ENCODE measurements around the gene FAM3A. TPM values are rescaled to one million over a fixed set of nuclear protein-coding genes. Genes with fewer than 3 reads are reported as not detected.

Gene FAM3A
- total and polyA plus RNA-seq, 4 donors = 16.1 to 60.3 (median 39.9) TPM

GRCh38 chrX:154516656-154517100, 646 bp upstream of the FAM3A start:
- Histone ChIP-seq H3K27me3 (ENCODE audit: control insufficient read depth, insufficient read depth, low read length) (no peaks in the 10 kb centered on the region), H3K27ac (ENCODE audit: low read depth, low read length) (peak overlapping the region; percentile 88), H3K4me3 (ENCODE audit: low read depth, low read length) (peak overlapping the region; percentile 36), H3K36me3 (ENCODE audit: control insufficient read depth, insufficient read depth, low read length) (peaks cover 10% of the 10 kb centered on the region), H3K4me1 (ENCODE audit: control insufficient read depth, insufficient read depth, low read length) (peaks cover 22% of the 10 kb centered on the region), H3K9me3 (ENCODE audit: control insufficient read depth, insufficient read depth, low read length) (no peaks in the 10 kb centered on the region)
- DNase-seq (ENCODE audit: low read depth in 4 of 6, low spot score in 6 of 6) = peak in 3 of 6 donors; percentile 17 to 70 (median 67)
- WGBS (ENCODE audit: insufficient coverage) = 44% methylated on average over 14 of the region's 19 CpGs

DNA sequence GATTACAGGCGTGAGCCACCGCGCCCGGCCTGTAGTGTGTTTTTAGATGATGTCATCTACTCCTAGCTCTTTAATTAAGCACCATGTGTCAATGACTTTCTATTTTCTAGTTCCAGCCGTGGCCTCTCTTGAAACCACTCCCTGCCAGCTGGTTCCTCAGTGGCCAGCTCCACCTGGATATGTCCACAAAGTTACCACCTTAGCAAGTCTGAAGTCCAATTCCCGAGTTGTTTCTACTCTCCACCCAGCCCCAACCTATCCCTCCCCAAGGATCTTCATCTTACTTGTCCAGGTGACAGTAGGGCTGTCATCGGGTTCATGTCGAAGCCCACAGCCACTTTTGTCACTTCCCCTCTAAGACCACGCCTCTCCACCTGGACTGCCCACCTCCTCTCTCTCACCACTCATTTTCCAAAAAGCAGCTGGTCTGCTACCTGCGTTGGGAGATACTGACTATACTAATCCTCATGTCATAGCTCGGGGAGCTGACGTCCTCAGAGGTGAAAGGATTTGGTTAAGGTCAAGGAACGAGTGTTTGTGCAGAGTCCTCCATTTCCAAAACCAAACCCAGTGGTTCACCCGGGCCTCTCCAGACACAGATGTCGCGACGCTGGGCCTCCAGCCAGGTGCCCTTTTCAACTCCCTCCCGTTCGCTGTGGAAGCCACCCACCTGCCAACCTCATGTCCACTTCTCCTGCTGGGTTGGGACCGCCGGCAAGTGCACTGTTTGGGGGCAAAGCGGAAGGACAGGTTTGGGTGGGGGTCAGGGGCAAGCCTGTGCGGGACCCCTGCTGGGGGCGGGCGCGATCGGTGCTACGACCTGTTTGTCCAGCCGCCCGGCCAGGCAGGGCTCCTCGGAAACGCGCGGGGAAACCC, 704 bp downstream of the FAM3A start:
- Histone ChIP-seq H3K27ac (ENCODE audit: low read depth, low read length) (peak overlapping the region; percentile 86), H3K36me3 (ENCODE audit: control insufficient read depth, insufficient read depth, low read length) (peaks cover 13% of the 10 kb centered on the region), H3K4me3 (ENCODE audit: low read depth, low read length) (peak overlapping the region; percentile 80), H3K27me3 (ENCODE audit: control insufficient read depth, insufficient read depth, low read length) (no peaks in the 10 kb centered on the region), H3K9me3 (ENCODE audit: control insufficient read depth, insufficient read depth, low read length) (no peaks in the 10 kb centered on the region), H3K4me1 (ENCODE audit: control insufficient read depth, insufficient read depth, low read length) (peaks cover 22% of the 10 kb centered on the region)
- DNase-seq (ENCODE audit: low read depth in 4 of 6, low spot score in 6 of 6) = peak in 2 of 6 donors; percentile 7 to 19
- 31% methylated on average over 26 of the region's 34 CpGs for WGBS (ENCODE audit: insufficient coverage)

DNA sequence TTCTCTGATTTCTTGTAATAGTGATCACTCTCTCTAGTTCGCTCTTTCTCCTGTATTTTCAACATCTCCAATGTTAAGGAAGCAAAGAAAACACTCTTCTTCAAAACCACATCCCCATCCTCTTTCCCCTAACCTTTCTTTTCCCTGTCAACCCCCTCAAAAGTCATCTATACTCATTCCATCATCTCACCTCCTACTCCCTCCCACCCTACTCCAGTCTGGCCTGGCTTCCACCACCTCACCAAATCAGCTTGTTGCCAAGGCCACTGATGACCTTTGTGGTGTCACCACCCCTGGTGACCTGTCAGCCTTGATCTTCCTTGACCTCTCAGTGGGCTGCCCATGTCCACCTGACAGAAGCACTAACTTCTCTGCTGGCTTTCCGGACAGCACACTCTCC, 2.3 kb downstream of the FAM3A start:
- no peak for DNase-seq (ENCODE audit: low read depth in 4 of 6, low spot score in 6 of 6)
- Histone ChIP-seq H3K4me3 (ENCODE audit: low read depth, low read length) (no peak overlapping the region), H3K9me3 (ENCODE audit: control insufficient read depth, insufficient read depth, low read length) (no peaks in the 10 kb centered on the region), H3K4me1 (ENCODE audit: control insufficient read depth, insufficient read depth, low read length) (peaks cover 22% of the 10 kb centered on the region), H3K27me3 (ENCODE audit: control insufficient read depth, insufficient read depth, low read length) (no peaks in the 10 kb centered on the region), H3K36me3 (ENCODE audit: control insufficient read depth, insufficient read depth, low read length) (peaks cover 19% of the 10 kb centered on the region), H3K27ac (ENCODE audit: low read depth, low read length) (no peak overlapping the region)
- 69% methylated on average over 2 of the region's 2 CpGs for WGBS (ENCODE audit: insufficient coverage)

DNA sequence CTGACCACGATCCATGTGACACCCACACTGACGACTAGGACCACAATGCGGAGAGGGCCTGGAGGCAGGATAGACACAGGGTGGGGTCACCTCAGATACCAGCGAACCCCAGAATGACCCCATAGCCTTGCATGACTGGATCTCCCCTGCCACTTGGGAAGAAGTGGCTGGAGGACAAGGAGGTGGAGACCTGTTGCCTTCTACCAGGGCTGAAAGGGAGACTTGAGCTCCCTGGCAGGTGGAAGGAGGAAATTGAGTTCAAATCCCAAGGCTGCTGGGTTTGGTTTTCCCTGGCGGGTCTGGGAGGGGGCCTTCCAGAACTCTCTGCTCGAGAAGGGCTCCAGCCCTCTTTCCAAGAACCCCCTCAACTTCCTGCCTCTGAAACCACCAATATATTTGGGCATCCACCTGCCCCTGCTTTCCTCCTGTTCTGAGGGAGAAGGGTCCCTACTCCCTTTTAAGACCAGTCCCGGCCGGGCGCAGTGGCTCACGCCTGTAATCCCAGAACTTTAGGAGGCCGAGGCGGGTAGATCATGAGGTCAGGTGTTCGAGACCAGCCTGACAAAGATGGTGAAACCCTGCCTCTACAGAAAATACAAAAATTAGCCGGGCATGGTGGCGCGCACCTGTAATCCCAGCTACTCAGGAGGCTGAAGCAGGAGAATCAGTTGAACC, 3.0 kb downstream of the FAM3A start:
- H3K27me3 ChIP-seq (ENCODE audit: control insufficient read depth, insufficient read depth, low read length) = no peaks in the 10 kb centered on the region
- peaks cover 25% of the 10 kb centered on the region for H3K36me3 ChIP-seq (ENCODE audit: control insufficient read depth, insufficient read depth, low read length)
- peaks cover 22% of the 10 kb centered on the region for H3K4me1 ChIP-seq (ENCODE audit: control insufficient read depth, insufficient read depth, low read length)
- DNase-seq (ENCODE audit: low read depth in 4 of 6, low spot score in 6 of 6) = no peak
- WGBS (ENCODE audit: insufficient coverage) = 90% methylated on average over 14 of the region's 16 CpGs
- H3K4me3 ChIP-seq (ENCODE audit: low read depth, low read length) = no peak overlapping the region
- no peaks in the 10 kb centered on the region for H3K9me3 ChIP-seq (ENCODE audit: control insufficient read depth, insufficient read depth, low read length)
- H3K27ac ChIP-seq (ENCODE audit: low read depth, low read length) = no peak overlapping the region

DNA sequence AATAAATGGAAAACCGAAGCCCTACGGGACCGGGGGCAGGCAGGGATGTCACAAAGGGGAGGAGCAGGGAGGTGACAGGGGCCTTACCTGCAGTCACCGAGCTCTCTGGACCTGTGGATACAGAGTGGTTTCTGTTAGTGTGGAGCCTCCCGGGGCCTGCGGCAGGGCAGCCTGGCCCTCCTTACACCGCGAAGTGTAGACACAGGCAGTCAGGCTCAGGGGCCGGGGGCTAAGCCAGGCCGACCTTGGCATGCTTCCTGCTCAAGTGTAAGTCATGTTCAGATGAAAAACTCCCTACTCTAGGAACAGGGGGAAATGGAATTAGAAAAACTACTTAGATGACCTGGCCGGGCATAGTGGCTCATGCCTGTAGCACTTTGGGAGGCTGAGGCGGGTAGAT, 4.3 kb downstream of the FAM3A start:
- no peak overlapping the region for H3K27ac ChIP-seq (ENCODE audit: low read depth, low read length)
- peaks cover 38% of the 10 kb centered on the region for H3K36me3 ChIP-seq (ENCODE audit: control insufficient read depth, insufficient read depth, low read length)
- no peaks in the 10 kb centered on the region for H3K27me3 ChIP-seq (ENCODE audit: control insufficient read depth, insufficient read depth, low read length)
- H3K9me3 ChIP-seq (ENCODE audit: control insufficient read depth, insufficient read depth, low read length) = no peaks in the 10 kb centered on the region
- WGBS (ENCODE audit: insufficient coverage) = 96% methylated on average over 8 of the region's 12 CpGs
- H3K4me3 ChIP-seq (ENCODE audit: low read depth, low read length) = no peak overlapping the region
- DNase-seq (ENCODE audit: low read depth in 4 of 6, low spot score in 6 of 6) = no peak
- peaks cover 21% of the 10 kb centered on the region for H3K4me1 ChIP-seq (ENCODE audit: control insufficient read depth, insufficient read depth, low read length)

DNA sequence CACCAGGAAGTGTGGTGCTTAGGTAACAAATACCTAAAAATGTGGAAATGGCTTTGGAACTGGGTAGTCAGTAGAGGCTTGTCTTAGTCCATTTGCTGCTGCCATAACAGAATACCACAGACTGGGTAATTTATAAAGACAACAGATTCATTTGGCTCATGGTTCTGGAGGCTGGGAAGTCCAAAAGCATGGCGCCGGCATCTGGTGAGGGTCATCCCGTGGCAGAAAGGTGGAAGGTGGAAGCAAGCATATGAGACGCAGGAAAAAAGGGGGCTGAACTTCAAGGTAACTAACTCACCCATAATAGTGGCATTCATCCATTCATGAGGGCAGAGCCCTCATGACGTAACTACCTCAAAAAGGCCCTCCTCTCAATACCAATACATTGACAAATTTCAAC, 6.6 kb downstream of the FAM3A start:
- Histone ChIP-seq H3K9me3 (ENCODE audit: control insufficient read depth, insufficient read depth, low read length) (no peaks in the 10 kb centered on the region), H3K4me3 (ENCODE audit: low read depth, low read length) (no peak overlapping the region), H3K4me1 (ENCODE audit: control insufficient read depth, insufficient read depth, low read length) (peaks cover 15% of the 10 kb centered on the region), H3K36me3 (ENCODE audit: control insufficient read depth, insufficient read depth, low read length) (peaks cover 51% of the 10 kb centered on the region), H3K27ac (ENCODE audit: low read depth, low read length) (no peak overlapping the region), H3K27me3 (ENCODE audit: control insufficient read depth, insufficient read depth, low read length) (no peaks in the 10 kb centered on the region)
- WGBS (ENCODE audit: insufficient coverage) = 60% methylated on average over 1 of the region's 5 CpGs
- DNase-seq (ENCODE audit: low read depth in 4 of 6, low spot score in 6 of 6) = no peak

- Histone ChIP-seq H3K4me3 (ENCODE audit: low read depth, low read length) (no peak overlapping the region), H3K9me3 (ENCODE audit: control insufficient read depth, insufficient read depth, low read length) (no peaks in the 10 kb centered on the region), H3K36me3 (ENCODE audit: control insufficient read depth, insufficient read depth, low read length) (peaks cover 51% of the 10 kb centered on the region), H3K27ac (ENCODE audit: low read depth, low read length) (no peak overlapping the region), H3K27me3 (ENCODE audit: control insufficient read depth, insufficient read depth, low read length) (no peaks in the 10 kb centered on the region), H3K4me1 (ENCODE audit: control insufficient read depth, insufficient read depth, low read length) (peaks cover 15% of the 10 kb centered on the region)
- no peak for DNase-seq (ENCODE audit: low read depth in 4 of 6, low spot score in 6 of 6)
- WGBS (ENCODE audit: insufficient coverage) = 90% methylated on average over 11 of the region's 13 CpGs
Measured at GRCh38 chrX:154508384-154508745, 7.7 kb downstream of the FAM3A start.

- peaks cover 48% of the 10 kb centered on the region for H3K36me3 ChIP-seq (ENCODE audit: control insufficient read depth, insufficient read depth, low read length)
- no peaks in the 10 kb centered on the region for H3K27me3 ChIP-seq (ENCODE audit: control insufficient read depth, insufficient read depth, low read length)
- H3K4me3 ChIP-seq (ENCODE audit: low read depth, low read length) = no peak overlapping the region
- H3K9me3 ChIP-seq (ENCODE audit: control insufficient read depth, insufficient read depth, low read length) = no peaks in the 10 kb centered on the region
- H3K27ac ChIP-seq (ENCODE audit: low read depth, low read length) = no peak overlapping the region
- 81% methylated on average over 14 of the region's 24 CpGs for WGBS (ENCODE audit: insufficient coverage)
- DNase-seq (ENCODE audit: low read depth in 4 of 6, low spot score in 6 of 6) = no peak
- H3K4me1 ChIP-seq (ENCODE audit: control insufficient read depth, insufficient read depth, low read length) = peaks cover 15% of the 10 kb centered on the region
Measured at GRCh38 chrX:154507673-154508383, 8.2 kb downstream of the FAM3A start.

DNA sequence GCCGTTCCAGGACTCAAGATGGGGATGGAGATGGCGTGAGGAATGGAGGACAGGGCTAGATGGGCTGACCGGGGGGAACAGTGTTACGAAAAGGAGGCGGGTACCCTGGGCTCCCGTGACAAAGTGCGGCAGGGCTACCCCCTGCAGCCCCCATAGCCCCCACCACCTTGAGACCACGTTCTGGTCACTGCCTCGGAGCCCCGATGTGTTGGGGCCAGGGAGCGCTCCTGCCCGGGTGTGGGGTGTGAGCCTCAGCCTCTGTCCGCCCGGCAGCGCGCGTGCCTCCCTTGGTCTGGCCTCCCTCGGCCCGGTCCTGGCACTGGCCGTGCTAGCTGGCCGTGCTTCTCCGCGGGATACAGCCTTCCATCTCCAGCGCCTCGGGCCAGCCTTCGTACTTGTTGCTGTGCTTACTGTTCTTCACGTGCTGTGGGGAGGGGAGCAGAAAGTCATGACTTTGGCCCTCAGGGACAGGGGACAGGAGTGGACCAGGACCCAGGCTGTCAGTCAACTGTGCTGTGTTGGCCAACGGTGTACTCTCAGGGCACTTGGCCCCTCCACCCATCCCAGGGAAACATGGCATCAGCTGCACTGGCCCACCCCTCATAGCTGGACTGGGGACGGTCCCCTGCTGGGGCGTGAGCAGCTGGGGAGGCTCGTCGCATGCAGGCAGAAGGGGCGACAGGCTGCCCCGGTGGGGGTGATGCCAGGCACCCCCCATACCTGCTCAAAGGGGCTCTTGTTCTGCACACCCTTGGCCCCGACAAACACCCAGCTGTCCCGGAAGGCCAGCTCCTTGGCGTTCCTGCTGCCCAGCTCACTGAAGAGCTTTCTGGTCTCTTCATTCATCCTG, 9.3 kb downstream of the FAM3A start:
- no peaks in the 10 kb centered on the region for H3K9me3 ChIP-seq (ENCODE audit: control insufficient read depth, insufficient read depth, low read length)
- DNase-seq (ENCODE audit: low read depth in 4 of 6, low spot score in 6 of 6) = no peak
- H3K4me1 ChIP-seq (ENCODE audit: control insufficient read depth, insufficient read depth, low read length) = peaks cover 15% of the 10 kb centered on the region
- no peak overlapping the region for H3K27ac ChIP-seq (ENCODE audit: low read depth, low read length)
- 85% methylated on average over 37 of the region's 37 CpGs for WGBS (ENCODE audit: insufficient coverage)
- H3K27me3 ChIP-seq (ENCODE audit: control insufficient read depth, insufficient read depth, low read length) = no peaks in the 10 kb centered on the region
- peaks cover 41% of the 10 kb centered on the region for H3K36me3 ChIP-seq (ENCODE audit: control insufficient read depth, insufficient read depth, low read length)
- H3K4me3 ChIP-seq (ENCODE audit: low read depth, low read length) = no peak overlapping the region
